ENCODE measurements around the gene TNFSF13. TPM values are rescaled to one million over a fixed set of nuclear protein-coding genes. Genes with fewer than 3 reads are reported as not detected.

The TNFSF13 gene
- total and polyA plus RNA-seq, 12 donors, result 4.1 to 25.0 (median 7.6) TPM

DNA sequence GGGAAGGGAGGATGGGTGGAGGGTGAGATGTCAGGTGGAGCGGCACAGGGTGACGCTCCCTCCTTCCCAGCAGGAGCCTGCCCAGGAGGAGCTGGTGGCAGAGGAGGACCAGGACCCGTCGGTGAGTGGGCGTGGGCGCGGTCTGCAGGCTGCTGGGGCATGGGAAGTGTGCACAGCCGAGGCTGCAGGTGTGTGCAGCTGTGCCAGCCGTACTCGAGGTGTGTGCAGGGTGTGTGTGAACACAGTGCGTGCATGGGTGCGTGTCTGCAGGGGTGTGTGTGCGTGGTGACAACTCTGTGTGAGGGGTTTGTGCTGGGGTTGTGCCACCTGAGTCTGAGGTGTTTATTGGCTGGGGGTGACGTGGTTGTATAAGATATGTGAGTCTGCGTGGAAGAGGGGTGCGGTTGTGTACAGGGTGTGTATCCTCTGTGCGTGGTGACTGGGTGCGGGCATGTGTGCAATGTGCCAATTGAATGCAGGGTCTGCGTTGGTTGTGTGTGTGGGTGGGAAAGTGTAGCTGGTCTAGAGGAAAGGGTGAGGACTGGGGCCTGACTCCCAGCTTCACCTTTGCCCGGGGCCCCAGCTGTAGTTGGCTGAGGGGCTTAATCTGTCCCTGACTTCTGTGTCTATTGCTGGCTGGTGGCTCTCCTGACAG lies 9.0 kb upstream of the TNFSF13 start:
- H3K27ac ChIP-seq, result peak overlapping the region; percentile 89 to 98 (median 92)
- 38 to 49% methylated on average over 20 of the region's 20 CpGs for WGBS, 2 donors
- H3K9me3 ChIP-seq, result no peaks in the 10 kb centered on the region
- H3K4me1 ChIP-seq, result peaks cover 0 to 62% (median 22%) of the 10 kb centered on the region in 9 donors
- peak overlapping the region; percentile 42 to 90 (median 80) for H3K4me3 ChIP-seq
- peaks cover 0 to 28% (median 10%) of the 10 kb centered on the region in 9 donors for H3K36me3 ChIP-seq
- TF ChIP-seq, protein P1, sequence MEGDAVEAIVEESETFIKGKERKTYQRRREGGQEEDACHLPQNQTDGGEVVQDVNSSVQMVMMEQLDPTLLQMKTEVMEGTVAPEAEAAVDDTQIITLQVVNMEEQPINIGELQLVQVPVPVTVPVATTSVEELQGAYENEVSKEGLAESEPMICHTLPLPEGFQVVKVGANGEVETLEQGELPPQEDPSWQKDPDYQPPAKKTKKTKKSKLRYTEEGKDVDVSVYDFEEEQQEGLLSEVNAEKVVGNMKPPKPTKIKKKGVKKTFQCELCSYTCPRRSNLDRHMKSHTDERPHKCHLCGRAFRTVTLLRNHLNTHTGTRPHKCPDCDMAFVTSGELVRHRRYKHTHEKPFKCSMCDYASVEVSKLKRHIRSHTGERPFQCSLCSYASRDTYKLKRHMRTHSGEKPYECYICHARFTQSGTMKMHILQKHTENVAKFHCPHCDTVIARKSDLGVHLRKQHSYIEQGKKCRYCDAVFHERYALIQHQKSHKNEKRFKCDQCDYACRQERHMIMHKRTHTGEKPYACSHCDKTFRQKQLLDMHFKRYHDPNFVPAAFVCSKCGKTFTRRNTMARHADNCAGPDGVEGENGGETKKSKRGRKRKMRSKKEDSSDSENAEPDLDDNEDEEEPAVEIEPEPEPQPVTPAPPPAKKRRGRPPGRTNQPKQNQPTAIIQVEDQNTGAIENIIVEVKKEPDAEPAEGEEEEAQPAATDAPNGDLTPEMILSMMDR (IDR thresholded peaks at IDR 0.05), result peak in 1 of 9 donors; percentile 1
- no peaks in the 10 kb centered on the region for H3K27me3 ChIP-seq
- ATAC-seq (peak; percentile 48 to 65 (median 56)), DNase-seq (no peak)
- intact Hi-C loops (cut with DNase I), result loop anchor here in 1 of 10 donors (10.0 kb wide), 1 partner anchor 115 kb away; the partner anchor contains the start of genes FGF11 and TMEM102

DNA sequence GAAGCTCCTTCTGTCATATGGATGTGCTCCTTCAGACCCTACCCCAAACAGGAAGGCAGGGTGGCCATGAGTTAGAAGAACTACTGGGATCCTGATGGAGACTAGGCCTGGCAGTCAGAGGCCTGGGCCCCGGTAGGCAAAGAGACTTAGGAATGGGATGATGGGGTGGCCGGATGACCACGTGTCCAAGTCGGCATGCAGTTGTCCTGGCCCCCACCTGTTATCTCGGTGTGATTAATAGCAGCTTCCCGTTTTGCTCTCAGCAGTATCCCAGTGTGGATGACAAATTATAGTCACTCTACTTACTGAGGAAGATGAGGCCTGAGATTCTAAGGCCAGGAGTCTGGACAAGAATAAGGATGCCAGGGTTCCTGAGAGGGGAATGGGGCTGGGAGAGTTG lies 8.2 kb upstream of the TNFSF13 start:
- TF ChIP-seq, protein P1 (IDR thresholded peaks at IDR 0.05), result no peak
- H3K4me1 ChIP-seq, result peaks cover 0 to 64% (median 18%) of the 10 kb centered on the region in 9 donors
- ATAC-seq (no peak), DNase-seq (no peak)
- intact Hi-C loops (cut with DNase I), result loop anchor here in 1 of 10 donors (10.0 kb wide), 1 partner anchor 116 kb away; the partner anchor contains the start of genes FGF11 and TMEM102
- no peaks in the 10 kb centered on the region for H3K27me3 ChIP-seq
- peak overlapping the region in 3 of 10 donors; percentile 62 to 90 (median 87) for H3K4me3 ChIP-seq
- H3K36me3 ChIP-seq, result peaks cover 0 to 34% (median 10%) of the 10 kb centered on the region in 9 donors
- no peaks in the 10 kb centered on the region for H3K9me3 ChIP-seq
- WGBS, 2 donors, result 41 to 57% methylated on average over 6 of the region's 6 CpGs
- H3K27ac ChIP-seq, result peak overlapping the region in 9 of 10 donors; percentile 89 to 98 (median 92)

DNA sequence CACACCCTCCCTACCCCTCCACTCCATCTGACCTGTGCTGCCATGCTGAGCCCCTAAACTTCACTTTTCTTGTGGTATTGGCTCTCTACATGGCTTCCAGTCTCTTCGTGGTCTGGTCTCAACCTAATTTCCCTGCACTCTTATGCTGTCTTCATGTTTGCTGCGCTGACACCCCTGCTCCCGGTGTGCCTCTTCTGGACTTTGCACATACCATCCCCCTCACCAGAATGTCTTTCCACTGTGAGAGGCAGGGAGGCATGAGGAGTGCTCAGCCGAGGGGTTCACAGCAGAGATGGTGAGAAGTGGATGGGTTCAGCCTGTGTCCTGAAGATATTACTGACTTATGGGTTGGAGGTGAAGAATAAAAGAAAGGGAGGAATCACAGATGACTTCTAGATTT lies 7.2 kb upstream of the TNFSF13 start:
- ATAC-seq (no peak), DNase-seq (no peak)
- H3K27ac ChIP-seq, result peak overlapping the region in 1 of 10 donors; percentile 85
- peaks cover 0 to 34% (median 10%) of the 10 kb centered on the region in 9 donors for H3K36me3 ChIP-seq
- intact Hi-C loops (cut with DNase I), result loop anchor here in 1 of 10 donors (10.0 kb wide), 1 partner anchor 117 kb away; the partner anchor contains the start of genes FGF11 and TMEM102
- H3K9me3 ChIP-seq, result no peaks in the 10 kb centered on the region
- H3K27me3 ChIP-seq, result no peaks in the 10 kb centered on the region
- 85 to 86% methylated on average over 4 of the region's 4 CpGs for WGBS, 2 donors
- TF ChIP-seq, protein P1 (IDR thresholded peaks at IDR 0.05), result no peak
- H3K4me3 ChIP-seq, result no peak overlapping the region
- H3K4me1 ChIP-seq, result peaks cover 0 to 73% (median 18%) of the 10 kb centered on the region in 9 donors

DNA sequence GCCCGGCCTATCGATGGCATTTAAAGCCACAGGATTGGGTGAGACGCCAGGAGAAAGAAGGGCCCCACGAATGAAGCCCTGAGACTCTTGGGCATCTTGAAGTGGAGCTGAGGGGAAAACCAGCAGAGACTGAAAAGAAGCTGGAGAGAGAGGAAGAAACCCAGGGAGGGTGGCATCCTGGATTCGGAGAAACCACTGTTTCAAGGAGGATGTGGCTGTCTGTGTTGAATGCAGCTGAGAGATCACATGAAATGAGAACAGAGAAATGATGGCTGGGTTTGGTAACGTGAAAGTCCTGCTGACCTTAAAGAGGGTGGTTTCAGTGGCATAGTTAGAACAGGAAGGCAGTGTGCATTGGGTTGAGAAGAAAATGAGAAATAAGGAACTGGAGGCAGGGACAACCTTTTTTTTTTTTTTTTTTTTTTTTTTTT lies 5.9 kb upstream of the TNFSF13 start:
- intact Hi-C loops (cut with DNase I), result loop anchor here in 1 of 10 donors (10.0 kb wide), 1 partner anchor 118 kb away; the partner anchor contains the start of genes FGF11 and TMEM102
- H3K9me3 ChIP-seq, result no peaks in the 10 kb centered on the region
- WGBS, 2 donors, result 77 to 86% methylated on average over 6 of the region's 6 CpGs
- H3K4me1 ChIP-seq, result peaks cover 8 to 80% (median 23%) of the 10 kb centered on the region in 9 donors
- peaks cover 0 to 34% (median 10%) of the 10 kb centered on the region in 9 donors for H3K36me3 ChIP-seq
- H3K27ac ChIP-seq, result peak overlapping the region in 5 of 10 donors; percentile 19 to 85 (median 26)
- ATAC-seq (peak in 1 of 8 donors; percentile 30), DNase-seq (no peak)
- no peaks in the 10 kb centered on the region for H3K27me3 ChIP-seq
- TF ChIP-seq, protein P1 (IDR thresholded peaks at IDR 0.05), result no peak
- H3K4me3 ChIP-seq, result no peak overlapping the region
